ENCODE data around the gene CTBS.

DNA sequence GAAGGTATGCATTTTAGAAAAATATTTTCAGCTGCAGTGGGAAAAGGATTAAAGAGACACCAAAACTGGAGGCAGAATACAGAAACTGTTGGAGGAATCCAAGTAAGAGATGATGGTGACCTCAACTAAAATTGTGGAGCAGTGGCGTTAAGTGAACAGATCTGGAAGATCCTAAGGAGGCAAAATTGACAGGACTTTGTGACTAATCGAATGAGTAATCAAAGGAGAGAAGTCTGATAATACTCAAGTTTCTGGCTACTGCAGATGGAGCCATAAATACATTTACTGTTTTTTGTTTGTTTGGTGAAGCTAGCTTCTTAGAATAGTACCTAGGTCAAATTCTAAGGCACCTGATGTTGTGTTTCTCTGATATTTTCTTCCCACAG, 3.1 kb downstream of the CTBS start:
- TF ChIP-seq EZH2 (IDR thresholded peaks at IDR 0.05; ENCODE audit: low read depth, unreplicated experiment) = no peak
- TF ChIP-seq NANOG (IDR thresholded peaks at IDR 0.05; ENCODE audit: borderline replicate concordance) = no peak
- TF ChIP-seq POLR2AphosphoS5 (IDR thresholded peaks at IDR 0.05; ENCODE audit: low read depth) = no peak
- TF ChIP-seq, protein P1, sequence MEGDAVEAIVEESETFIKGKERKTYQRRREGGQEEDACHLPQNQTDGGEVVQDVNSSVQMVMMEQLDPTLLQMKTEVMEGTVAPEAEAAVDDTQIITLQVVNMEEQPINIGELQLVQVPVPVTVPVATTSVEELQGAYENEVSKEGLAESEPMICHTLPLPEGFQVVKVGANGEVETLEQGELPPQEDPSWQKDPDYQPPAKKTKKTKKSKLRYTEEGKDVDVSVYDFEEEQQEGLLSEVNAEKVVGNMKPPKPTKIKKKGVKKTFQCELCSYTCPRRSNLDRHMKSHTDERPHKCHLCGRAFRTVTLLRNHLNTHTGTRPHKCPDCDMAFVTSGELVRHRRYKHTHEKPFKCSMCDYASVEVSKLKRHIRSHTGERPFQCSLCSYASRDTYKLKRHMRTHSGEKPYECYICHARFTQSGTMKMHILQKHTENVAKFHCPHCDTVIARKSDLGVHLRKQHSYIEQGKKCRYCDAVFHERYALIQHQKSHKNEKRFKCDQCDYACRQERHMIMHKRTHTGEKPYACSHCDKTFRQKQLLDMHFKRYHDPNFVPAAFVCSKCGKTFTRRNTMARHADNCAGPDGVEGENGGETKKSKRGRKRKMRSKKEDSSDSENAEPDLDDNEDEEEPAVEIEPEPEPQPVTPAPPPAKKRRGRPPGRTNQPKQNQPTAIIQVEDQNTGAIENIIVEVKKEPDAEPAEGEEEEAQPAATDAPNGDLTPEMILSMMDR (conservative IDR thresholded peaks at IDR 0.05; ENCODE audit: low read depth in 2 of 2) = no peak
- no peak for TF ChIP-seq ZNF331 (CRISPR knock-in tag; IDR thresholded peaks at IDR 0.05; ENCODE audit: low read depth)
- TF ChIP-seq JUNB (IDR thresholded peaks at IDR 0.05; ENCODE audit: unreplicated experiment) = no peak

All from GM23338 (cell line).